ENCODE data around the gene AHCYL2. TPM values are rescaled to one million over a fixed set of nuclear protein-coding genes. Genes with fewer than 3 reads are reported as not detected.

Gene AHCYL2
- total RNA-seq, 2 experiments from 2014 or later: 5.0 to 8.7 TPM

- intact Hi-C loops (cut with micrococcal nuclease; ENCODE audit: unreplicated experiment): no loop called here
- DNase-seq (ENCODE audit: low spot score): no peak
- Histone ChIP-seq H3K36me3 (ENCODE audit: insufficient read depth, low read length) (no peaks in the 10 kb centered on the region), H3K4me2 (ENCODE audit: low read length) (no peak overlapping the region), H3K9me3 (ENCODE audit: low read length) (no peaks in the 10 kb centered on the region), H3K4me1 (ENCODE audit: insufficient read depth, low read length, poor library complexity, severe bottlenecking) (no peaks in the 10 kb centered on the region), H3K79me2 (ENCODE audit: insufficient read depth, low read depth, low read length) (no peaks in the 10 kb centered on the region), H2AFZ (ENCODE audit: low read length) (no peak overlapping the region), H3K9me2 (ENCODE audit: insufficient read depth, low read length) (no peaks in the 10 kb centered on the region), H4K20me1 (ENCODE audit: insufficient read depth, low read length) (no peaks in the 10 kb centered on the region), H3K27ac (ENCODE audit: low read depth, low read length, poor library complexity, severe bottlenecking) (no peak overlapping the region), H3K4me3 (ENCODE audit: low read depth, low read length, poor library complexity, severe bottlenecking) (no peak overlapping the region)
- no TSS peak for BruUV-seq (replicated peaks)
- ChIA-PET POLR2A (no interaction called here), CTCF (ENCODE audit: unreplicated experiment) (no interaction called here)
- no peak for TF ChIP-seq EZH2phosphoT487 (IDR thresholded peaks at IDR 0.05; ENCODE audit: borderline replicate concordance, low read depth, low read length)
- no peak for TF ChIP-seq CTCF (conservative IDR thresholded peaks at IDR 0.05; ENCODE audit: low read length)
These were observed 168.4 kb downstream of the AHCYL2 start for GRCh38 chr7:129393255-129393654.

- H3K4me1 ChIP-seq (ENCODE audit: insufficient read depth, low read length, poor library complexity, severe bottlenecking): no peaks in the 10 kb centered on the region
- no peak for DNase-seq (ENCODE audit: low spot score)
- no peak overlapping the region for H3K4me3 ChIP-seq (ENCODE audit: low read depth, low read length, poor library complexity, severe bottlenecking)
- H3K27ac ChIP-seq (ENCODE audit: low read depth, low read length, poor library complexity, severe bottlenecking): no peak overlapping the region
- no peak overlapping the region for H3K4me2 ChIP-seq (ENCODE audit: low read length)
- TF ChIP-seq CTCF (conservative IDR thresholded peaks at IDR 0.05; ENCODE audit: low read length) (no peak), EZH2phosphoT487 (IDR thresholded peaks at IDR 0.05; ENCODE audit: borderline replicate concordance, low read depth, low read length) (no peak)
- BruUV-seq (replicated peaks): no TSS peak
- intact Hi-C loops (cut with micrococcal nuclease; ENCODE audit: unreplicated experiment): no loop called here
- no peaks in the 10 kb centered on the region for H3K9me2 ChIP-seq (ENCODE audit: insufficient read depth, low read length)
- H3K79me2 ChIP-seq (ENCODE audit: insufficient read depth, low read depth, low read length): no peaks in the 10 kb centered on the region
- no peaks in the 10 kb centered on the region for H4K20me1 ChIP-seq (ENCODE audit: insufficient read depth, low read length)
- H3K36me3 ChIP-seq (ENCODE audit: insufficient read depth, low read length): no peaks in the 10 kb centered on the region
- no peaks in the 10 kb centered on the region for H3K9me3 ChIP-seq (ENCODE audit: low read length)
- ChIA-PET CTCF (ENCODE audit: unreplicated experiment) (no interaction called here), POLR2A (no interaction called here)
- no peak overlapping the region for H2AFZ ChIP-seq (ENCODE audit: low read length)
These were observed 169.3 kb downstream of the AHCYL2 start for GRCh38 chr7:129394101-129394500.

- Histone ChIP-seq H4K20me1 (ENCODE audit: insufficient read depth, low read length) (no peaks in the 10 kb centered on the region), H3K4me3 (ENCODE audit: low read depth, low read length, poor library complexity, severe bottlenecking) (no peak overlapping the region), H3K9me3 (ENCODE audit: low read length) (no peaks in the 10 kb centered on the region), H3K27ac (ENCODE audit: low read depth, low read length, poor library complexity, severe bottlenecking) (no peak overlapping the region), H2AFZ (ENCODE audit: low read length) (no peak overlapping the region), H3K9me2 (ENCODE audit: insufficient read depth, low read length) (no peaks in the 10 kb centered on the region), H3K4me2 (ENCODE audit: low read length) (no peak overlapping the region), H3K4me1 (ENCODE audit: insufficient read depth, low read length, poor library complexity, severe bottlenecking) (no peaks in the 10 kb centered on the region), H3K79me2 (ENCODE audit: insufficient read depth, low read depth, low read length) (no peaks in the 10 kb centered on the region), H3K36me3 (ENCODE audit: insufficient read depth, low read length) (no peaks in the 10 kb centered on the region)
- no peak for DNase-seq (ENCODE audit: low spot score)
- ChIA-PET POLR2A (interaction anchor here (0.6 to 0.7 kb wide), 2 partner anchors 586 to 913 kb away, joined by 3 to 5 read pairs; no protein-coding TSS in a partner anchor), CTCF (ENCODE audit: unreplicated experiment) (no interaction called here)
- no TSS peak for BruUV-seq (replicated peaks)
- no peak for TF ChIP-seq EZH2phosphoT487 (IDR thresholded peaks at IDR 0.05; ENCODE audit: borderline replicate concordance, low read depth, low read length)
- intact Hi-C loops (cut with micrococcal nuclease; ENCODE audit: unreplicated experiment): no loop called here
These were observed 170.4 kb downstream of the AHCYL2 start for GRCh38 chr7:129394982-129395914.

Measured in OCI-LY7 (cell line).